ENCODE data around the gene INAFM2.

The INAFM2 gene

GRCh38 chr15:40339621-40339945 is 16.1 kb downstream of the INAFM2 start:
- Histone ChIP-seq H3K4me3 (ENCODE audit: low read depth, low read length) (peak overlapping the region; percentile 56), H3K27ac (peak overlapping the region; percentile 95), H3K36me3 (replicated peaks) (peaks cover 26% of the 10 kb centered on the region), H3K27me3 (replicated peaks) (no peaks in the 10 kb centered on the region)
- peak; percentile 50 for TF ChIP-seq CTCF (IDR thresholded peaks at IDR 0.05; ENCODE audit: low read depth, low read length, missing control alignments)
- in situ Hi-C loops (cut with HindIII; ENCODE audit: low pct_ligation_motif_present, low sequenced_read_pairs): no loop called here
- DNase-seq: no peak

GRCh38 chr15:40340038-40340739 is 16.7 kb downstream of the INAFM2 start:
- in situ Hi-C loops (cut with HindIII; ENCODE audit: low pct_ligation_motif_present, low sequenced_read_pairs): no loop called here
- Histone ChIP-seq H3K36me3 (replicated peaks) (peaks cover 23% of the 10 kb centered on the region), H3K27me3 (replicated peaks) (no peaks in the 10 kb centered on the region), H3K27ac (peak overlapping the region; percentile 95), H3K4me3 (ENCODE audit: low read depth, low read length) (peak overlapping the region; percentile 56)
- no peak for TF ChIP-seq CTCF (IDR thresholded peaks at IDR 0.05; ENCODE audit: low read depth, low read length, missing control alignments)
- DNase-seq: no peak

GRCh38 chr15:40340740-40341400 is 17.4 kb downstream of the INAFM2 start, which contains the start of gene CCDC9B:
CCDC9B (minus strand) TSS chr15:40340939; CDS start chr15:40340819, 120 bp downstream.
- peak; percentile 81 for DNase-seq
- in situ Hi-C loops (cut with HindIII; ENCODE audit: low pct_ligation_motif_present, low sequenced_read_pairs): no loop called here
- H3K27me3 ChIP-seq (replicated peaks): no peaks in the 10 kb centered on the region
- no peak for TF ChIP-seq CTCF (IDR thresholded peaks at IDR 0.05; ENCODE audit: low read depth, low read length, missing control alignments)
- H3K27ac ChIP-seq: peak within 1 kb of the TSS; percentile 95
- H3K4me3 ChIP-seq (ENCODE audit: low read depth, low read length): peak within 1 kb of the TSS; percentile 56
- H3K36me3 ChIP-seq (replicated peaks): peaks cover 17% of the 10 kb centered on the region

- H3K36me3 ChIP-seq (replicated peaks): peaks cover under 1% of the 10 kb centered on the region
- no peak for DNase-seq
- peak overlapping the region; percentile 96 for H3K27ac ChIP-seq
- no peak for TF ChIP-seq CTCF (IDR thresholded peaks at IDR 0.05; ENCODE audit: low read depth, low read length, missing control alignments)
- no peaks in the 10 kb centered on the region for H3K27me3 ChIP-seq (replicated peaks)
- H3K4me3 ChIP-seq (ENCODE audit: low read depth, low read length): no peak overlapping the region
- in situ Hi-C loops (cut with HindIII; ENCODE audit: low pct_ligation_motif_present, low sequenced_read_pairs): no loop called here
Measured at GRCh38 chr15:40342416-40343320, 19.2 kb downstream of the INAFM2 start.

- DNase-seq: peak; percentile 96
- peak overlapping the region; percentile 96 for H3K27ac ChIP-seq
- H3K27me3 ChIP-seq (replicated peaks): no peaks in the 10 kb centered on the region
- no peak for TF ChIP-seq CTCF (IDR thresholded peaks at IDR 0.05; ENCODE audit: low read depth, low read length, missing control alignments)
- in situ Hi-C loops (cut with HindIII; ENCODE audit: low pct_ligation_motif_present, low sequenced_read_pairs): no loop called here
- no peaks in the 10 kb centered on the region for H3K36me3 ChIP-seq (replicated peaks)
- H3K4me3 ChIP-seq (ENCODE audit: low read depth, low read length): no peak overlapping the region
Measured at GRCh38 chr15:40343512-40343911, 20.0 kb downstream of the INAFM2 start.
